Mesothelial cell of epicardium (in vitro differentiated cells): ENCODE data around the gene ALDH1B1. TPM values are rescaled to one million over a fixed set of nuclear protein-coding genes. Genes with fewer than 3 reads are reported as not detected.

Experiments
- DNase-seq, 2 experiments: peaks; one replicate each; pipeline ENCODE4 v3.0.0; 2021; ENCODE audit warnings: low spot score in 2 of 2; ENCODE audit not compliant: unreplicated experiment in 2 of 2
- H3K27ac Mint-ChIP-seq: 2 replicates; pipeline ENCODE4 v1.8.0; 2021; ENCODE audit warnings: mixed read lengths
- H3K27me3 Mint-ChIP-seq: 2 replicates; pipeline ENCODE4 v1.8.0; 2021; ENCODE audit warnings: low read depth, mixed read lengths
- H3K36me3 Mint-ChIP-seq: 2 replicates; pipeline ENCODE4 v1.8.0; 2021; ENCODE audit warnings: mixed read lengths
- H3K4me1 Mint-ChIP-seq: 2 replicates; pipeline ENCODE4 v1.8.0; 2021; ENCODE audit warnings: mixed read lengths
- H3K4me3 Mint-ChIP-seq: 2 replicates; pipeline ENCODE4 v1.8.0; 2021; ENCODE audit warnings: mild to moderate bottlenecking, moderate library complexity, mixed read lengths
- H3K9me3 Mint-ChIP-seq: 2 replicates; pipeline ENCODE4 v1.8.0; 2021; ENCODE audit warnings: mixed read lengths
- CTCF ChIP-seq: fragments of 200-600 bp; sonication (generic); IDR thresholded peaks from one replicate; pipeline ENCODE4 v1.5.0; 2021; ENCODE audit warnings: antibody characterized with exemption; ENCODE audit not compliant: unreplicated experiment
- total RNA-seq: library from RNA; stranded (reverse); gene quantifications from 3 replicates; pipeline ENCODE4 v1.2.1, GENCODE V29; 2021

ALDH1B1 gene
- total RNA-seq, 1 donor from 2014 or later: 17.5 TPM

- Mint-ChIP-seq H3K27ac (no peak overlapping the region), H3K27me3 (peaks cover 3% of the 10 kb centered on the region), H3K36me3 (no peaks in the 10 kb centered on the region), H3K9me3 (no peaks in the 10 kb centered on the region), H3K4me1 (peaks cover 15% of the 10 kb centered on the region), H3K4me3 (no peak overlapping the region)
- no peak for TF ChIP-seq CTCF
- no peak for DNase-seq
Measured at GRCh38 chr9:38436708-38437107, 44.2 kb downstream of the ALDH1B1 start.

DNA sequence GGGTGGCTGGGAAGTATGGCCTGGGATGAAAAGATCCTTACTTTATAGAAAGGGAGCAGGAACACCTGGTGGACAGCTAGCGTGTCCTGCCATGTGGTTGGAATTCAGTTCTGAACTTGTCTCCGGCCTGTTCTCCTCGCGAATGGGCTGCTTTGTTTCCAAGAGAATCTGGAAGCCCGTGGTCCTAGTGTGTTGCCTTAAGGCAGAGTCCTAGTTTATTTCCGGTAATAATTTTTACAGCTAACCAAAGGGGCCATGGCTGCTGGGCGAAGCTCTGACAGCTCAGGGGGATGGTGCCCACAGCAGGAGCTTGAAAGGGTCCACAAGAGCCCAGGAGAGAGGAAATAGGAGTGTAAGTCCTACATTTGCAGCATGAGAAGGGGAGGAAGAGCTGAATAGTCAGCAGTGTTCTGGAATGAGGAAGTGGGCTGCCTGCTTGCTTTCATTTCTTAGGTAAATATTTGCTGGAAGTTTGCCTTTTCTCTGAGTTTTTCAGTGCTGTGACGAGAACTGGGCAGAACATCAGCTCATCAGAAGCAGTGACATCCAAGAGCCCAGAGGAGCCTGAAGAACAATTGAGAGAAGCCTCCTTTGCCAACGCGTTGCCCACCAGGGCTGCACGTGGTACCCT is 44.8 kb downstream of the ALDH1B1 start:
- no peak overlapping the region for H3K4me3 Mint-ChIP-seq
- peaks cover 3% of the 10 kb centered on the region for H3K27me3 Mint-ChIP-seq
- peak overlapping the region; percentile 82 for H3K27ac Mint-ChIP-seq
- no peaks in the 10 kb centered on the region for H3K36me3 Mint-ChIP-seq
- H3K4me1 Mint-ChIP-seq: peaks cover 15% of the 10 kb centered on the region
- DNase-seq: no peak
- TF ChIP-seq CTCF: no peak
- H3K9me3 Mint-ChIP-seq: no peaks in the 10 kb centered on the region

DNA sequence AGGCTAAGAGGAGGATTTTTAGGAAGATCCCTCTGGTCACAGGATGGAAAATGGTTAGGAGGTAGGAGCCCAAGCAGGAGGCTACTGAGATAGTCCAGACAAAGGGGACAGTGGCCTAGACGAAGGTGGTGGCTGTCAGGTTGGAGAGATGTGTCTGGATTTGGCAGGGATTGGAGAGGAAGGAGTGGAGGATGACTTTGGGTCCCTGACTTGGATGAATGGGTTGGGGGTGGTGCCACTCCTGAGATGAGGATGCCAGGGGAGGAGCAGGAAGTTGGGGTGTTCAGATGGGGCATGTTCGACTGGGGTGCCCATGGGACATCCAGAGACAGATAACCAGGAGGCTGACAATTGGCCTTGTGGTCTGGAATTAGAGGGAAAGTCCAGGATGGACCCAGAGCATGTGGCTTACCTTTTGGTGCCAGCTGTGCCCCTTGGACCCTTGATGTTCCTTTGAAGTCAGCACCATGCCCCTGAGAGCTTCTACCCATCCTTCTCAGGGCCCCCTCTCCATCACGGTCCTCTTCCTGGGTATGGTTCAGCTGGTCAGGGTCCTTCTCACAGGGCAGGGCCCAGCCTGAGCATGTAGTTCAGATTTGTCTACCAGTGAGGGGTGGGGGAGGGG is 46.9 kb downstream of the ALDH1B1 start:
- no peak for TF ChIP-seq CTCF
- Mint-ChIP-seq H3K9me3 (no peaks in the 10 kb centered on the region), H3K27ac (no peak overlapping the region)

DNA sequence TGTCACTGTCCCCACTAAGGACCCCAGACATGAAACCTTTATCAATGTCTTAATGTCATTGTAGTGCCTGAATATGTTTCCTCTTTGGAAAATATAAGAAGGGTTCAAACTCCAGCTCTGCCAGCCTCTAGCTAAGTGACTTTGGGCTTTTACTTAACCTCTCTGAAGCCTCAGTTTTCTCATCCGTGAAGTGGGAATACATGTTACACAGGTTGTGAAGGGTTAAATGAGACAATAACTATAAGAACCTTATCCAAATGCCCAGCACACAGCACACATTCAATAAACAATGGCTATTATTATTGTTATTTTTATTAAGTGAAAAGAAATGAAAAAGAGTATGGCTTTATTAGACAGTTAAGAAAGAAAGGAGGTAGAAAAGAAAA is 47.4 kb downstream of the ALDH1B1 start:
- no peak for TF ChIP-seq CTCF
- H3K4me3 Mint-ChIP-seq: no peak overlapping the region
- H3K27ac Mint-ChIP-seq: no peak overlapping the region
- DNase-seq: no peak
- H3K27me3 Mint-ChIP-seq: peaks cover 5% of the 10 kb centered on the region
- peaks cover 9% of the 10 kb centered on the region for H3K4me1 Mint-ChIP-seq
- H3K36me3 Mint-ChIP-seq: no peaks in the 10 kb centered on the region
- no peaks in the 10 kb centered on the region for H3K9me3 Mint-ChIP-seq

More for the DNA sequence above, 46.9 kb downstream of the ALDH1B1 start:
- Mint-ChIP-seq H3K36me3 (no peaks in the 10 kb centered on the region), H3K4me1 (peaks cover 10% of the 10 kb centered on the region), H3K27me3 (peaks cover 3% of the 10 kb centered on the region), H3K4me3 (no peak overlapping the region)
- no peak for DNase-seq

DNA sequence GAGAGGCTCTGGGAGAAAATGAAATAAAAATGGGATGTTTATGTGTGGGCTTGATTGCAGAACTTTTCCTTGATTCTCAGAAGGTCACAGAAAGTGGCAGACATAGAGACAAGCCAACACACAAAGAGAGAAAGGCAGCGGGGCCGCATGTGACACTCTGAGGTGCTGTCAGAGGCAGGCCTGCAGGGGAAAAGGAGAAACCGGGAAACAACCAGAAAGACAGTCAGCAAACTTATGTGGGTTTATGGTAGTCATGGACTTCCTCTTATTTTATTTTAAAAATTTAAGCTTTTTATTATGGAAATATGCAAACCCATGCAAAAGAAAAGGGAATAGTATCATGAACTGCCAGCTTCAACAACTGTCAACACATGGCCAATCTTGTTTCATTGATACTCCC is 48.0 kb downstream of the ALDH1B1 start:
- Mint-ChIP-seq H3K4me3 (no peak overlapping the region), H3K27me3 (peaks cover 6% of the 10 kb centered on the region), H3K36me3 (no peaks in the 10 kb centered on the region), H3K27ac (no peak overlapping the region), H3K4me1 (peaks cover 6% of the 10 kb centered on the region), H3K9me3 (no peaks in the 10 kb centered on the region)
- DNase-seq: no peak
- no peak for TF ChIP-seq CTCF
